Trophoblast cell (in vitro differentiated cells and primary cell): ENCODE data around the gene LGALS7.

Experiments used
- DNase-seq, 2 donors: peaks; one replicate each; pipeline ENCODE4 v3.0.0-alpha.2; 2016
- H2AFZ ChIP-seq: 2 replicates; pipeline ENCODE4 v1.6.1; 2013; ENCODE audit warnings: low read length, moderate library complexity, mild to moderate bottlenecking; ENCODE audit not compliant: insufficient read depth, poor library complexity
- H2AK5ac ChIP-seq: 2 replicates; pipeline ENCODE4 v1.6.1; 2013; ENCODE audit warnings: mild to moderate bottlenecking, low read length
- H2BK120ac ChIP-seq: 2 replicates; pipeline ENCODE4 v1.6.1; 2013; ENCODE audit warnings: low read length, mild to moderate bottlenecking, moderate library complexity; ENCODE audit not compliant: insufficient read depth, poor library complexity
- H2BK12ac ChIP-seq: 2 replicates; pipeline ENCODE4 v1.6.1; 2013; ENCODE audit warnings: mild to moderate bottlenecking, low read length, moderate library complexity
- H2BK5ac ChIP-seq: 2 replicates; pipeline ENCODE4 v1.6.1; 2013; ENCODE audit warnings: low read length, low read depth, moderate library complexity, mild to moderate bottlenecking; ENCODE audit not compliant: poor library complexity
- H3K14ac ChIP-seq: 2 replicates; pipeline ENCODE4 v1.6.1; 2013; ENCODE audit warnings: mild to moderate bottlenecking, low read length
- H3K18ac ChIP-seq: 2 replicates; pipeline ENCODE4 v1.6.1; 2013; ENCODE audit warnings: mild to moderate bottlenecking, low read length
- H3K23ac ChIP-seq: 2 replicates; pipeline ENCODE4 v1.6.1; 2013; ENCODE audit warnings: low read length
- H3K27ac ChIP-seq: 2 replicates; pipeline ENCODE4 v1.5.1; 2013; ENCODE audit warnings: low read depth, mild to moderate bottlenecking, inconsistent platforms, low read length, moderate library complexity
- H3K27me3 ChIP-seq: 2 replicates; pipeline ENCODE4 v1.6.1; 2013; ENCODE audit warnings: inconsistent platforms, mild to moderate bottlenecking, low read length, moderate library complexity; ENCODE audit not compliant: insufficient read depth
- H3K36me3 ChIP-seq, 2 experiments: 1 replicate in 1 of 2; 2 replicates in 1 of 2; pipeline ENCODE4 v1.6.1; 2013; ENCODE audit warnings: low read length in 2 of 2, mild to moderate bottlenecking in 2 of 2, moderate library complexity in 1 of 2; ENCODE audit not compliant: insufficient read depth in 2 of 2, control insufficient read depth in 1 of 2
- H3K4ac ChIP-seq: 2 replicates; pipeline ENCODE4 v1.6.1; 2013; ENCODE audit warnings: low read depth, mild to moderate bottlenecking, low read length, moderate library complexity
- H3K4me1 ChIP-seq, 2 experiments: 1 replicate in 1 of 2; 2 replicates in 1 of 2; pipeline ENCODE4 v1.6.1; 2013; ENCODE audit warnings: low read length in 2 of 2, mild to moderate bottlenecking in 2 of 2, moderate library complexity in 1 of 2; ENCODE audit not compliant: insufficient read depth in 2 of 2, control insufficient read depth in 1 of 2
- H3K4me2 ChIP-seq: 2 replicates; pipeline ENCODE4 v1.6.1; 2013; ENCODE audit warnings: inconsistent platforms, mild to moderate bottlenecking, low read length, moderate library complexity
- H3K4me3 ChIP-seq: 2 replicates; pipeline ENCODE4 v1.5.1; 2013; ENCODE audit warnings: mild to moderate bottlenecking, low read depth, low read length, inconsistent platforms
- H3K79me1 ChIP-seq: one replicate; pipeline ENCODE4 v1.6.1; 2013; ENCODE audit warnings: low read length
- H3K79me2 ChIP-seq: 2 replicates; pipeline ENCODE4 v1.6.1; 2013; ENCODE audit warnings: low read length, mild to moderate bottlenecking; ENCODE audit not compliant: control insufficient read depth, insufficient read depth, poor library complexity
- H3K9ac ChIP-seq: 2 replicates; pipeline ENCODE4 v1.6.1; 2013; ENCODE audit warnings: mild to moderate bottlenecking, low read length
- H3K9me3 ChIP-seq: 2 replicates; pipeline ENCODE4 v1.6.1; 2013; ENCODE audit warnings: low read depth, mild to moderate bottlenecking, control low read depth, inconsistent platforms, low read length; ENCODE audit not compliant: insufficient read depth
- H4K12ac ChIP-seq: 2 replicates; pipeline ENCODE4 v1.6.1; 2013; ENCODE audit warnings: low read depth, mild to moderate bottlenecking, low read length, moderate library complexity
- H4K8ac ChIP-seq: 2 replicates; pipeline ENCODE4 v1.6.1; 2013; ENCODE audit warnings: low read depth, mild to moderate bottlenecking, low read length, moderate library complexity
- H4K91ac ChIP-seq: one replicate; pipeline ENCODE4 v1.6.1; 2013; ENCODE audit warnings: low read depth, mild to moderate bottlenecking, low read length, moderate library complexity
- WGBS: extraction: QIAGEN DNeasy Blood & Tissue Kit; methylation state at CpG from one replicate; pipeline ENCODE4 v1.1.7; 2013; ENCODE audit warnings: missing lambda C conversion rate; ENCODE audit not compliant: insufficient read length, insufficient coverage; ENCODE audit errors: extremely low coverage; 5-methylcytosine and 5-hydroxymethylcytosine counted together

The LGALS7 gene

GRCh38 chr19:38728752-38729541, 44.4 kb downstream of the LGALS7 start:
- Histone ChIP-seq H4K8ac (no peak overlapping the region), H3K4me2 (no peak overlapping the region), H3K9me3 (peaks cover 2% of the 10 kb centered on the region), H3K18ac (no peak overlapping the region), H2BK5ac (no peak overlapping the region), H3K79me1 (no peaks in the 10 kb centered on the region), H3K14ac (no peak overlapping the region), H2AK5ac (no peak overlapping the region), H2BK120ac (no peak overlapping the region), H3K27me3 (no peaks in the 10 kb centered on the region), H3K9ac (no peak overlapping the region), H3K23ac (no peak overlapping the region), H3K27ac (no peak overlapping the region), H2BK12ac (no peak overlapping the region), H3K36me3 (peaks cover 76 to 84% of the 10 kb centered on the region in 2 experiments), H4K91ac (no peak overlapping the region), H3K79me2 (no peaks in the 10 kb centered on the region), H3K4ac (no peak overlapping the region), H3K4me3 (no peak overlapping the region), H3K4me1 (peaks cover 6 to 8% of the 10 kb centered on the region in 2 experiments), H4K12ac (no peak overlapping the region), H2AFZ (no peak overlapping the region)
- DNase-seq, result no peak
- WGBS, result no CpG with 5 or more reads among the region's 37 CpGs

- H2BK120ac ChIP-seq, result no peak overlapping the region
- peak overlapping the region; percentile 24 for H4K12ac ChIP-seq
- H3K79me2 ChIP-seq, result no peaks in the 10 kb centered on the region
- H3K36me3 ChIP-seq, result peaks cover 85 to 89% of the 10 kb centered on the region in 2 experiments
- H3K4me3 ChIP-seq, result no peak overlapping the region
- no peak overlapping the region for H4K8ac ChIP-seq
- no peak overlapping the region for H3K4ac ChIP-seq
- no peak overlapping the region for H2BK12ac ChIP-seq
- peaks cover 2% of the 10 kb centered on the region for H3K9me3 ChIP-seq
- H4K91ac ChIP-seq, result no peak overlapping the region
- no peak overlapping the region for H2AK5ac ChIP-seq
- H3K14ac ChIP-seq, result peak overlapping the region; percentile 17
- DNase-seq, result no peak
- H3K9ac ChIP-seq, result no peak overlapping the region
- H3K4me1 ChIP-seq, result peaks cover 6 to 8% of the 10 kb centered on the region in 2 experiments
- peak overlapping the region; percentile 28 for H3K27ac ChIP-seq
- peak overlapping the region; percentile 18 for H3K18ac ChIP-seq
- no peak overlapping the region for H3K4me2 ChIP-seq
- no peak overlapping the region for H3K23ac ChIP-seq
- H3K79me1 ChIP-seq, result no peaks in the 10 kb centered on the region
- H2AFZ ChIP-seq, result no peak overlapping the region
- no peaks in the 10 kb centered on the region for H3K27me3 ChIP-seq
- H2BK5ac ChIP-seq, result no peak overlapping the region
- WGBS, result no CpG with 5 or more reads among the region's 33 CpGs
Observed at GRCh38 chr19:38727868-38728660, 45.3 kb downstream of the LGALS7 start.

- Histone ChIP-seq H3K27ac (peak overlapping the region; percentile 28), H2BK12ac (no peak overlapping the region), H3K14ac (no peak overlapping the region), H3K4me3 (no peak overlapping the region), H3K4me2 (no peak overlapping the region), H4K8ac (no peak overlapping the region), H3K4ac (no peak overlapping the region), H3K4me1 (peaks cover 6 to 8% of the 10 kb centered on the region in 2 experiments), H3K9ac (no peak overlapping the region), H3K36me3 (peaks cover 92 to 94% of the 10 kb centered on the region in 2 experiments), H2AK5ac (no peak overlapping the region), H3K23ac (no peak overlapping the region), H2AFZ (no peak overlapping the region), H4K12ac (no peak overlapping the region), H3K79me1 (no peaks in the 10 kb centered on the region), H2BK120ac (no peak overlapping the region), H4K91ac (no peak overlapping the region), H3K9me3 (peaks cover 2% of the 10 kb centered on the region), H2BK5ac (no peak overlapping the region), H3K79me2 (no peaks in the 10 kb centered on the region), H3K18ac (peak overlapping the region; percentile 18), H3K27me3 (no peaks in the 10 kb centered on the region)
- WGBS, result no CpG with 5 or more reads among the region's 17 CpGs
- DNase-seq, result no peak
Observed at GRCh38 chr19:38727306-38727867, 45.9 kb downstream of the LGALS7 start.

GRCh38 chr19:38726761-38727301, 46.5 kb downstream of the LGALS7 start:
- no peak overlapping the region for H3K4ac ChIP-seq
- no peaks in the 10 kb centered on the region for H3K27me3 ChIP-seq
- no peak overlapping the region for H2AFZ ChIP-seq
- H4K91ac ChIP-seq, result no peak overlapping the region
- peaks cover 2% of the 10 kb centered on the region for H3K9me3 ChIP-seq
- H3K4me2 ChIP-seq, result no peak overlapping the region
- H2BK5ac ChIP-seq, result no peak overlapping the region
- no peak overlapping the region for H3K4me3 ChIP-seq
- no peak overlapping the region for H3K9ac ChIP-seq
- H3K23ac ChIP-seq, result no peak overlapping the region
- H3K27ac ChIP-seq, result no peak overlapping the region
- no peak overlapping the region for H4K12ac ChIP-seq
- no peak overlapping the region for H3K14ac ChIP-seq
- peak overlapping the region; percentile 3 for H3K18ac ChIP-seq
- peaks cover 94 to 96% of the 10 kb centered on the region in 2 experiments for H3K36me3 ChIP-seq
- H3K79me2 ChIP-seq, result no peaks in the 10 kb centered on the region
- no peak overlapping the region for H2BK120ac ChIP-seq
- H2BK12ac ChIP-seq, result no peak overlapping the region
- H4K8ac ChIP-seq, result no peak overlapping the region
- no peaks in the 10 kb centered on the region for H3K79me1 ChIP-seq
- peaks cover 6 to 8% of the 10 kb centered on the region in 2 experiments for H3K4me1 ChIP-seq
- DNase-seq, result no peak
- H2AK5ac ChIP-seq, result no peak overlapping the region
- no CpG with 5 or more reads among the region's 30 CpGs for WGBS
